ENCODE measurements around the gene AGPAT1.
"Not testable (repeated sequence)": the region's sequence is repeated elsewhere in the genome, so short reads cannot be mapped to it uniquely, and the experiment has no call there.

AGPAT1 gene

GRCh38 chr6:32175711-32176475 is at the start of gene AGPAT1:
TSS of gene AGPAT1 (minus strand) at chr6:32176084. CDS start at chr6:32171496, 4,588 bp downstream.
- DNase-seq: peak; percentile 90

- no peak for DNase-seq
These were observed 48.8 kb upstream of the AGPAT1 start for GRCh38 chr6:32224696-32225095.

GRCh38 chr6:32223258-32224235 is 47.7 kb upstream of the AGPAT1 start, which contains the start of gene NOTCH4:
TSS of gene NOTCH4 (minus strand) at chr6:32224067. CDS start at chr6:32223928, 139 bp downstream.
- DNase-seq: no peak

GRCh38 chr6:32222333-32223230 is 46.7 kb upstream of the AGPAT1 start:
- no peak for DNase-seq

GRCh38 chr6:32220021-32220420 is 44.1 kb upstream of the AGPAT1 start:
- DNase-seq: no peak

GRCh38 chr6:32218167-32218566 is 42.3 kb upstream of the AGPAT1 start:
- DNase-seq: no peak

- DNase-seq: no peak
These were observed 41.1 kb upstream of the AGPAT1 start for GRCh38 chr6:32216998-32217397.

GRCh38 chr6:32216285-32216684 is 40.4 kb upstream of the AGPAT1 start:
- no peak for DNase-seq

- DNase-seq: no peak
These were observed 39.7 kb upstream of the AGPAT1 start for GRCh38 chr6:32215617-32216016.

- DNase-seq: no peak
These were observed 38.2 kb upstream of the AGPAT1 start for GRCh38 chr6:32214126-32214525.

GRCh38 chr6:32213649-32214048 is 37.8 kb upstream of the AGPAT1 start:
- DNase-seq: no peak

- DNase-seq: no peak
These were observed 36.3 kb upstream of the AGPAT1 start for GRCh38 chr6:32212076-32212760.

GRCh38 chr6:32211432-32211831 is 35.5 kb upstream of the AGPAT1 start:
- not testable (repeated sequence) for DNase-seq

- DNase-seq: no peak
These were observed 34.3 kb upstream of the AGPAT1 start for GRCh38 chr6:32210191-32210601.

GRCh38 chr6:32208996-32209395 is 33.1 kb upstream of the AGPAT1 start:
- no peak for DNase-seq

- DNase-seq: no peak
These were observed 28.4 kb upstream of the AGPAT1 start for GRCh38 chr6:32204268-32204715.

- DNase-seq: peak; percentile 30
These were observed 27.8 kb upstream of the AGPAT1 start for GRCh38 chr6:32203426-32204267.

GRCh38 chr6:32202186-32202585 is 26.3 kb upstream of the AGPAT1 start:
- DNase-seq: no peak

- no peak for DNase-seq
These were observed 25.0 kb upstream of the AGPAT1 start for GRCh38 chr6:32200711-32201475.

- DNase-seq: no peak
These were observed 23.0 kb upstream of the AGPAT1 start for GRCh38 chr6:32198866-32199265.
